Measurements from ENCODE around the gene COMP.

GRCh38 chr19:18802354-18802753, 11.2 kb upstream of the COMP start:
- TF ChIP-seq REST (IDR thresholded peaks at IDR 0.05; ENCODE audit: insufficient read depth in 1 of 2, low read depth in 2 of 2, low read length in 1 of 2) (no peak), TCF7L2 (IDR thresholded peaks at IDR 0.05; ENCODE audit: low read depth, low read length) (no peak)
